Thyroid gland (tissue), 4 donors: Measurements from ENCODE around the gene CPNE2. TPM values are rescaled to one million over a fixed set of nuclear protein-coding genes. Genes with fewer than 3 reads are reported as not detected.

Experiments
- DNase-seq, 2 donors: peaks; one replicate each; pipeline ENCODE4 v3.0.0-alpha.2; 2019
- H3K27ac ChIP-seq, 3 donors: fragments of 200-600 bp; sonication (generic); 1 replicate in 2 of 3; 2 replicates in 1 of 3; pipeline ENCODE4 v1.5.1; 2016 to 2019; ENCODE audit warnings: mild to moderate bottlenecking in 1 of 3, moderate library complexity in 1 of 3
- H3K27me3 ChIP-seq: fragments of 200-600 bp; sonication (generic); one replicate; pipeline ENCODE4 v1.5.1; 2019
- H3K36me3 ChIP-seq, 2 donors: fragments of 200-600 bp; sonication (generic); one replicate each; pipeline ENCODE4 v1.5.1; 2016 to 2019
- H3K4me1 ChIP-seq, 2 donors: fragments of 200-600 bp; sonication (generic); one replicate each; pipeline ENCODE4 v1.5.1; 2017 to 2019
- H3K4me3 ChIP-seq, 3 donors: fragments of 200-600 bp; sonication (generic); replicated peaks in 1 of 3; 1 replicate in 2 of 3; 2 replicates in 1 of 3; pipeline ENCODE4 v1.5.1; 2016; ENCODE audit warnings: mild to moderate bottlenecking in 1 of 3
- H3K9me3 ChIP-seq: fragments of 200-600 bp; sonication (generic); one replicate; pipeline ENCODE4 v1.5.1; 2017
- CTCF ChIP-seq, 6 experiments: fragments of 200-600 bp in 3 of 6; fragments of 450-650 bp in 3 of 6; sonication (generic) in 3 of 6; IDR thresholded peaks; one replicate each; pipeline ENCODE4 v1.5.1; 2016 to 2019; ENCODE audit warnings: antibody characterized with exemption in 6 of 6, mild to moderate bottlenecking in 2 of 6, inconsistent platforms in 1 of 6, moderate library complexity in 1 of 6
- POLR2A ChIP-seq, 2 donors: fragments of 450-650 bp; IDR thresholded peaks; one replicate each; pipeline ENCODE4 v1.6.1; 2017; ENCODE audit warnings: antibody characterized with exemption in 2 of 2, mild to moderate bottlenecking in 2 of 2, moderate library complexity in 1 of 2
- WGBS, 2 donors: methylation state at CpG; one replicate each; pipeline ENCODE4 v1.1.5; 2017; 5-methylcytosine and 5-hydroxymethylcytosine counted together
- intact Hi-C: fragments of 100-400 bp; cut with DNase I; formaldehyde crosslinking; loops from one replicate; pipeline ENCODE4 v1.15.1; 2023
- total RNA-seq, 4 donors: library from RNA; depleted of rRNA; stranded (reverse); fragments of >200 nt; gene quantifications; one replicate each; pipeline ENCODE4 v1.2.3, GENCODE V29; 2016

CPNE2 gene
- total RNA-seq, 4 donors from 2014 or later = 26.6 to 33.3 (median 29.2) TPM

DNA sequence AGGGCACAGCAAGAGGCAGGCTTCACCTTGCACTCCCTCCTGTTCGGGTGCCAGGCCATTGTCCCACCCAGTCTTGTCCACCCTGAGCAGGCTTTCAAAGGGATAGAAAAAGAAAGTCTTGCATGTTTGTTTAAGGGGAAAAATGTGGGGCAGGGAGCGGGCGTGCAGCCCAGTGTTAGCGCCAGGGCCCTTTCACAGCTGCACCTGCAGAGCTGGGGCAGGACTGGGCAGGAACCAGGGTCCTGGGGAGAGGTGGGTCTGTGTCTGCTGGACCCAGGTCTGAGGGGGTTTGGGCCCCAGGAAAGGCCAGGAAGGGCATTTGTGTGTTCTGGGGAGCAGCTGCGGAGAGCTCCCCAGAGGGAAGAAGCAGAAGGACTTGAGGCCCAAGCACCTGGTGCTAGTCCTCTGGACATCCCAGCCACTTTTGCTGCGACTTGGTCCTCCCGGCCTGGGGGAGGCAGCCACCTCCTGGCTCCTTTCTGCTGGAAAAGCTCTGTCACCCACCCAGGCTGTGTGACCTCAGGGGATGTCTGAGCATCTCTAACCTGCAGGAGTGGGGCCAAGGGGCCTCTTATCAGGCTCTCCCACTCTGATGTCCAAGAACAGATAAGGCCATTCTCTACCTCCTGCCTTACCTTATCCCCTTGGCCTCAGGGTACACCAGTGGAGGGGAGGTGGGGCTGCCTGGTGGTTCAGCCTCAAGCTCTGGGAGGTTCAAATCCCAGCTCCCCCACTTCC is 48.7 kb downstream of the CPNE2 start:
- no peak for TF ChIP-seq POLR2A (IDR thresholded peaks at IDR 0.05)
- DNase-seq = no peak
- 75 to 88% methylated on average over 7 of the region's 7 CpGs for WGBS, 2 donors
- Histone ChIP-seq H3K4me1 (peaks cover 0 to 21% of the 10 kb centered on the region in 2 donors), H3K36me3 (no peaks in the 10 kb centered on the region), H3K4me3 (no peak overlapping the region), H3K27ac (no peak overlapping the region), H3K9me3 (no peaks in the 10 kb centered on the region), H3K27me3 (no peaks in the 10 kb centered on the region)
- intact Hi-C loops = no loop called here

GRCh38 chr16:57141822-57142631 is 49.6 kb downstream of the CPNE2 start:
- Histone ChIP-seq H3K4me1 (peaks cover 3 to 30% of the 10 kb centered on the region in 2 donors), H3K4me3 (no peak overlapping the region), H3K9me3 (no peaks in the 10 kb centered on the region), H3K27ac (no peak overlapping the region), H3K27me3 (no peaks in the 10 kb centered on the region), H3K36me3 (no peaks in the 10 kb centered on the region)
- intact Hi-C loops = no loop called here
- no peak for TF ChIP-seq POLR2A (IDR thresholded peaks at IDR 0.05)
- DNase-seq = no peak
- 85% methylated on average over 16 of the region's 16 CpGs for WGBS, 2 donors

- TF ChIP-seq CTCF (IDR thresholded peaks at IDR 0.05) (no peak), POLR2A (IDR thresholded peaks at IDR 0.05) (no peak)
- DNase-seq = no peak
- H3K4me1 ChIP-seq = peaks cover 15 to 42% of the 10 kb centered on the region in 2 donors
- intact Hi-C loops = no loop called here
- H3K4me3 ChIP-seq = no peak overlapping the region
- no peaks in the 10 kb centered on the region for H3K9me3 ChIP-seq
- no peaks in the 10 kb centered on the region for H3K36me3 ChIP-seq
- 83 to 88% methylated on average over 7 to 10 of the region's 14 CpGs for WGBS, 2 donors
- no peaks in the 10 kb centered on the region for H3K27me3 ChIP-seq
- no peak overlapping the region for H3K27ac ChIP-seq
These were observed 51.0 kb downstream of the CPNE2 start for GRCh38 chr16:57143149-57143921.

- DNase-seq = no peak
These were observed 51.6 kb downstream of the CPNE2 start for GRCh38 chr16:57144027-57144426.

More at GRCh38 chr16:57144027-57144426, 51.6 kb downstream of the CPNE2 start:
- Histone ChIP-seq H3K27me3 (no peaks in the 10 kb centered on the region), H3K4me3 (no peak overlapping the region), H3K9me3 (no peaks in the 10 kb centered on the region), H3K36me3 (no peaks in the 10 kb centered on the region), H3K4me1 (peaks cover 15 to 49% of the 10 kb centered on the region in 2 donors), H3K27ac (peak overlapping the region in 1 of 3 donors; percentile 33)
- no peak for TF ChIP-seq CTCF (IDR thresholded peaks at IDR 0.05)
- intact Hi-C loops = no loop called here
- WGBS, 2 donors = 83 to 94% methylated on average over 1 to 2 of the region's 2 CpGs
